Stomach (tissue), 19 donors: ENCODE measurements around the gene STXBP5. TPM values are rescaled to one million over a fixed set of nuclear protein-coding genes. Genes with fewer than 3 reads are reported as not detected.

Source experiments
- DNase-seq, 2 donors: peaks; one replicate each; pipeline versions ENCODE4 v3.0.0 to v3.0.0-alpha.2; 2013 to 2019
- H3K27ac ChIP-seq, 5 donors: fragments of 200-600 bp in 4 of 5; sonication (generic) in 4 of 5; one replicate each; pipeline ENCODE4 v1.5.1; 2013 to 2019; ENCODE audit warnings: mild to moderate bottlenecking in 1 of 5, moderate library complexity in 1 of 5
- H3K27me3 ChIP-seq, 3 donors: fragments of 200-600 bp; sonication (generic); one replicate each; pipeline ENCODE4 v1.5.1; 2017 to 2019; ENCODE audit warnings: mixed run types in 1 of 3
- H3K36me3 ChIP-seq, 4 donors: fragments of 200-600 bp; sonication (generic); 1 replicate in 3 of 4; 2 replicates in 1 of 4; pipeline ENCODE4 v1.5.1; 2016 to 2019
- H3K4me1 ChIP-seq, 4 donors: fragments of 200-600 bp; sonication (generic); one replicate each; pipeline ENCODE4 v1.5.1; 2016 to 2019
- H3K4me3 ChIP-seq, 4 donors: fragments of 200-600 bp; sonication (generic) in 3 of 4; one replicate each; pipeline ENCODE4 v1.5.1; 2016 to 2019; ENCODE audit warnings: mild to moderate bottlenecking in 1 of 4
- H3K9me3 ChIP-seq, 4 donors: fragments of 200-600 bp; sonication (generic); one replicate each; pipeline ENCODE4 v1.5.1; 2016 to 2019
- EP300 ChIP-seq: sonication (generic); formaldehyde crosslinking; IDR thresholded peaks from one replicate; pipeline ENCODE4 v1.6.1; 2017; ENCODE audit warnings: antibody characterized with exemption
- POLR2A ChIP-seq, 4 donors: fragments of 450-650 bp; IDR thresholded peaks; one replicate each; pipeline ENCODE4 v1.6.1; 2016; ENCODE audit warnings: antibody characterized with exemption in 4 of 4, control low read depth in 2 of 4, mild to moderate bottlenecking in 1 of 4, moderate library complexity in 1 of 4
- POLR2AphosphoS5 ChIP-seq, 3 donors: sonication (generic); formaldehyde crosslinking; IDR thresholded peaks; one replicate each; pipeline ENCODE4 v1.6.1; 2016; ENCODE audit warnings: antibody characterized with exemption in 3 of 3
- WGBS, 5 donors: extraction: QIAGEN DNeasy Blood & Tissue Kit in 3 of 5; methylation state at CpG; one replicate each; pipeline versions ENCODE4 v1.1.5 to v1.1.7; 2013 to 2018; 5-methylcytosine and 5-hydroxymethylcytosine counted together
- intact Hi-C: fragments of 100-400 bp; cut with DNase I; formaldehyde crosslinking; loops from one replicate; pipeline ENCODE4 v1.15.1; 2023; ENCODE audit warnings: low total_unique reads
- long read RNA-seq, 10 donors: transcript quantifications; one replicate each; lab custom pipeline, GENCODE V29; 2026
- polyA plus RNA-seq, 3 donors: library from polyadenylated mRNA; stranded (reverse); fragments of 200-250 nt; gene quantifications; one replicate each; pipeline ENCODE4 v1.2.3, GENCODE V29; 2013
- total RNA-seq, 5 donors: library from RNA; depleted of rRNA; stranded (reverse); fragments of >200 nt; gene quantifications; one replicate each; pipeline versions ENCODE4 v1.1.0 to v1.2.3, GENCODE V29; 2014 to 2016
- TF ChIP-seq, protein P1 (sequence below), 7 experiments: fragments of 450-650 bp in 4 of 7; fragments of 200-600 bp in 3 of 7; sonication (generic) in 3 of 7; IDR thresholded peaks; one replicate each; pipeline ENCODE4 v1.5.1; 2016 to 2019; ENCODE audit warnings: antibody characterized with exemption in 7 of 7, control low read depth in 2 of 7, mild to moderate bottlenecking in 1 of 7
- donor health status: healthy with polysubstance abuse.
- donor health status: Bipolar disorder and iron deficiency.
- donor health status: healthy.

STXBP5 gene
- 10 to 100 TPM; 15.2 to 56.2 (median 29.1) TPM for total RNA-seq
- polyA plus RNA-seq: 1 to 10 TPM; 5.9 to 9.3 (median 8.6) TPM
- long read RNA-seq, donor 1: 0 reads
- long read RNA-seq, donor 2: 0 reads
- long read RNA-seq, donor 3: 0 reads
- long read RNA-seq, donor 4: 0 reads
- long read RNA-seq, donor 5: 0 reads
- long read RNA-seq, donor 6: 0 reads
- long read RNA-seq, donor 7: 0 reads
- long read RNA-seq, donor 8, full-length matches to known transcripts: 2 of 2 reads
- long read RNA-seq, donor 8, partial matches to known transcripts: 0 of 2 reads
- long read RNA-seq, donor 8, other reads (novel, unspliced or antisense): 0 of 2 reads
- long read RNA-seq, donor 9: 0 reads
- long read RNA-seq, donor 10, full-length matches to known transcripts: 1 of 1 reads
- long read RNA-seq, donor 10, partial matches to known transcripts: 0 of 1 reads
- long read RNA-seq, donor 10, other reads (novel, unspliced or antisense): 0 of 1 reads

GRCh38 chr6:147204060-147204785 lies at the start of gene STXBP5:
TSS of gene STXBP5 (plus strand) at chr6:147204417. CDS start at chr6:147204533, 116 bp downstream.
- peak; percentile 66 to 85 for DNase-seq
- Histone ChIP-seq H3K27me3 (no peaks in the 10 kb centered on the region), H3K9me3 (no peaks in the 10 kb centered on the region), H3K27ac (peak within 1 kb of the TSS; percentile 95 to 98 (median 97)), H3K4me3 (peak within 1 kb of the TSS; percentile 78 to 85 (median 83)), H3K36me3 (no peaks in the 10 kb centered on the region), H3K4me1 (peaks cover 0 to 49% (median 24%) of the 10 kb centered on the region in 4 donors)
- intact Hi-C loops: no loop called here
- 0 to 1% (median 1%) methylated on average over 47 to 85 of the region's 85 CpGs for WGBS, 5 donors
- TF ChIP-seq POLR2AphosphoS5 (IDR thresholded peaks at IDR 0.05): peak in 2 of 3 donors; percentile 47 to 66
- TF ChIP-seq, protein P1, sequence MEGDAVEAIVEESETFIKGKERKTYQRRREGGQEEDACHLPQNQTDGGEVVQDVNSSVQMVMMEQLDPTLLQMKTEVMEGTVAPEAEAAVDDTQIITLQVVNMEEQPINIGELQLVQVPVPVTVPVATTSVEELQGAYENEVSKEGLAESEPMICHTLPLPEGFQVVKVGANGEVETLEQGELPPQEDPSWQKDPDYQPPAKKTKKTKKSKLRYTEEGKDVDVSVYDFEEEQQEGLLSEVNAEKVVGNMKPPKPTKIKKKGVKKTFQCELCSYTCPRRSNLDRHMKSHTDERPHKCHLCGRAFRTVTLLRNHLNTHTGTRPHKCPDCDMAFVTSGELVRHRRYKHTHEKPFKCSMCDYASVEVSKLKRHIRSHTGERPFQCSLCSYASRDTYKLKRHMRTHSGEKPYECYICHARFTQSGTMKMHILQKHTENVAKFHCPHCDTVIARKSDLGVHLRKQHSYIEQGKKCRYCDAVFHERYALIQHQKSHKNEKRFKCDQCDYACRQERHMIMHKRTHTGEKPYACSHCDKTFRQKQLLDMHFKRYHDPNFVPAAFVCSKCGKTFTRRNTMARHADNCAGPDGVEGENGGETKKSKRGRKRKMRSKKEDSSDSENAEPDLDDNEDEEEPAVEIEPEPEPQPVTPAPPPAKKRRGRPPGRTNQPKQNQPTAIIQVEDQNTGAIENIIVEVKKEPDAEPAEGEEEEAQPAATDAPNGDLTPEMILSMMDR (IDR thresholded peaks at IDR 0.05): no peak

GRCh38 chr6:147154454-147154853 lies 49.8 kb upstream of the STXBP5 start:
- Histone ChIP-seq H3K4me1 (no peaks in the 10 kb centered on the region), H3K27me3 (no peaks in the 10 kb centered on the region), H3K36me3 (no peaks in the 10 kb centered on the region), H3K9me3 (no peaks in the 10 kb centered on the region), H3K4me3 (no peak overlapping the region), H3K27ac (no peak overlapping the region)
- TF ChIP-seq, protein P1 (IDR thresholded peaks at IDR 0.05): no peak
- no peak for TF ChIP-seq POLR2AphosphoS5 (IDR thresholded peaks at IDR 0.05)
- TF ChIP-seq POLR2A (IDR thresholded peaks at IDR 0.05): no peak
- no peak for TF ChIP-seq EP300
- peak in 1 of 2 donors; percentile 12 for DNase-seq
- WGBS, 5 donors: 34 to 59% (median 43%) methylated on average over 1 of the region's 1 CpG
- intact Hi-C loops: no loop called here

DNA sequence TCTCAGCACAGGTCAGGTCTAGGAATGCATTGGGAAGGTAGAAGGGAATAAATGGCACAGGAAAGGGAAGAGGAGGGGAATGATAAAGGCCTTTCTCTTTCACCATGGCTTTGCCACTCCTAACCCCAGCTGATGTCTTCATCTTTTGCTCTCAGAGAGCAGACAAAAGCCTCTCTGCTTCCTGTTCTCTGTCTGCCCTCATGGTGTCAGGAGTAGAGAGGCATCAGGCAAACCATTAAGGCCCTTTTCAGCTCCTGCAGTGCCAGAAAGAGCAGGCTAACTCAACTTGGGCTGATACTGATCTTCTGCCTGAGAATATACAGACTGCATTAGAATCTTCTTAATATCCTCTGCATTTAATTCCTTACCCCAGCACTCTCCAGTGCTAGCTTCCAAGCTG lies 48.0 kb upstream of the STXBP5 start:
- Histone ChIP-seq H3K27me3 (no peaks in the 10 kb centered on the region), H3K36me3 (no peaks in the 10 kb centered on the region), H3K27ac (no peak overlapping the region), H3K9me3 (no peaks in the 10 kb centered on the region), H3K4me3 (no peak overlapping the region), H3K4me1 (no peaks in the 10 kb centered on the region)
- DNase-seq: no peak
- intact Hi-C loops: no loop called here
- TF ChIP-seq EP300: no peak
- TF ChIP-seq, protein P1 (IDR thresholded peaks at IDR 0.05): no peak
- no peak for TF ChIP-seq POLR2A (IDR thresholded peaks at IDR 0.05)
- TF ChIP-seq POLR2AphosphoS5 (IDR thresholded peaks at IDR 0.05): no peak

DNA sequence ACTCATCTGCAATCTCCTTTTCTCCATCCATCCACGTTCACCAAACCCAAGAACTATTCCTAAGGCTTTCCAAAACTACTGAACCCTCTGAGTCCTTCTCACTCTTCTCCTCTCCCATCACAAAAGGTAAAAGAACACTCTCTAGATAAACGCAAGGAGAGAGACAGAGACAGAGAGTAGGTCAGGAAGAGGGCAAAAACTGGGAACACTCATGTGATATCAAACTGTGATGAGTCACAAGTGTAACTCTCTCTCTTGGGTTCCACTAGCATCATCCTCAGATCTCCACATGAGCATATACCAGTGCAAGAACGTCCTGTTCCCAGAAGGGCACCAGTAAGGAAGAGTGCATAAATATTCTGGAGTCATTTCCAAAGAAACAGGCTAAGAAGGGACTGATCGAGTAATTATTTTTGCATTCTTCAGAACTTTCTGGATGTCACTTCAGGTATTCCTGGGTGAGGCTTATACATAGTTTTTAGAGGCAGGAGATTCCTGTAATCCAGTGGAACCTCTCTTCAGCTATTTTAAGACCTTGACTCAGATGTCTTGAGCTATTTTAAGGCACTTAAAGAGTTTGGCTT lies 47.3 kb upstream of the STXBP5 start:
- Histone ChIP-seq H3K4me3 (no peak overlapping the region), H3K9me3 (no peaks in the 10 kb centered on the region), H3K27me3 (no peaks in the 10 kb centered on the region), H3K4me1 (no peaks in the 10 kb centered on the region), H3K36me3 (no peaks in the 10 kb centered on the region), H3K27ac (no peak overlapping the region)
- intact Hi-C loops: no loop called here
- TF ChIP-seq POLR2A (IDR thresholded peaks at IDR 0.05) (no peak), EP300 (no peak), POLR2AphosphoS5 (IDR thresholded peaks at IDR 0.05) (no peak)
- 74 to 90% (median 81%) methylated on average over 4 of the region's 4 CpGs for WGBS, 5 donors
- DNase-seq: no peak
